GM23338 (cell line): Measurements from ENCODE around the gene MSMB.

Experiments used
- CREB1 ChIP-seq: fragments of 250-450 bp; sonication (Bioruptor Pico); IDR thresholded peaks from 2 replicates; pipeline ENCODE4 v1.5.0; 2020; ENCODE audit warnings: low read depth, mild to moderate bottlenecking, moderate library complexity
- TF ChIP-seq, protein P1 (sequence below), 2 experiments: fragments of 200-600 bp in 1 of 2; sonication (generic) in 1 of 2; conservative IDR thresholded peaks; 2 replicates each; pipeline versions ENCODE4 v1.5.1 to v1.6.1; 2016 to 2017; ENCODE audit warnings: antibody characterized with exemption in 2 of 2, low read depth in 2 of 2, mild to moderate bottlenecking in 2 of 2, moderate library complexity in 1 of 2
- TF ChIP-seq, protein P2 (sequence below): IDR thresholded peaks from one replicate; pipeline ENCODE4 v1.6.1; 2018; ENCODE audit warnings: antibody characterized with exemption; ENCODE audit not compliant: unreplicated experiment

DNA sequence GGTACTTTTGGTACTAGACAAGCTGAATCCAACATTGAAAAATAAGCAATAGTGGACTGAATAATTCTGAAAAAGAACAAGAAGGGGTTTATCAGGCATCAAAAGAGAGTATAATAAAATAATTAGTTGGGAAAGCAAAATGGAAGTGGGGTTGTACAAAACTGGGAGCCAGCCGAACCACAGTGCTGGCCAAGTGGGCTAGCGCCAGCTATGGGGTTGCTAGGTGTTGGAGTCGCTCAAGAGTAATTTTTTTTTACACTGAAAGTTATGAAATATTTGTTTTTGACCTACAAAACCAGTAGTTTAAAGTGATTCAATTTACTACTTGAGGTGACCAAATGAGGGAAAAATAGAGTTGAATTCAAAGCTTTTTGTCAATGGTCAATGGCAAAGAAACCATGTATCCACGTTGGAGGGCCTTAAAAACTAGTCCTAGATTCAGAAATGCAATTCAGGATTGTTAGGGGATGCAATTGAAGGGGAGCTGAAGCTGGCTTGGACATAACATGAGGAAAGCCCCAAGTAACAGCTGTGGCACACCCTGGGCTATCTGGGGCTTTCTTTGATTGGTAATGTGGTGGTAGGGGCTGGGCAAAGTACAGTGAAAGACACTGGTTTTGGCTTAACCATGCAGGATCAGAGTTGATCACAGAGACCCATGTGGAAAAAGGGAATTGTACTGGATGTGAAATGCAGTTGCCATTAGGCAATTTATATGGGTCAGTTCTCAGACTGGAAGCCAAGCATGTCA, 28.3 kb upstream of the MSMB start:
- TF ChIP-seq, protein P1, sequence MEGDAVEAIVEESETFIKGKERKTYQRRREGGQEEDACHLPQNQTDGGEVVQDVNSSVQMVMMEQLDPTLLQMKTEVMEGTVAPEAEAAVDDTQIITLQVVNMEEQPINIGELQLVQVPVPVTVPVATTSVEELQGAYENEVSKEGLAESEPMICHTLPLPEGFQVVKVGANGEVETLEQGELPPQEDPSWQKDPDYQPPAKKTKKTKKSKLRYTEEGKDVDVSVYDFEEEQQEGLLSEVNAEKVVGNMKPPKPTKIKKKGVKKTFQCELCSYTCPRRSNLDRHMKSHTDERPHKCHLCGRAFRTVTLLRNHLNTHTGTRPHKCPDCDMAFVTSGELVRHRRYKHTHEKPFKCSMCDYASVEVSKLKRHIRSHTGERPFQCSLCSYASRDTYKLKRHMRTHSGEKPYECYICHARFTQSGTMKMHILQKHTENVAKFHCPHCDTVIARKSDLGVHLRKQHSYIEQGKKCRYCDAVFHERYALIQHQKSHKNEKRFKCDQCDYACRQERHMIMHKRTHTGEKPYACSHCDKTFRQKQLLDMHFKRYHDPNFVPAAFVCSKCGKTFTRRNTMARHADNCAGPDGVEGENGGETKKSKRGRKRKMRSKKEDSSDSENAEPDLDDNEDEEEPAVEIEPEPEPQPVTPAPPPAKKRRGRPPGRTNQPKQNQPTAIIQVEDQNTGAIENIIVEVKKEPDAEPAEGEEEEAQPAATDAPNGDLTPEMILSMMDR (conservative IDR thresholded peaks at IDR 0.05; ENCODE audit: low read depth in 2 of 2): no peak
- TF ChIP-seq CREB1 (CRISPR knock-in tag): no peak
- TF ChIP-seq, protein P2, sequence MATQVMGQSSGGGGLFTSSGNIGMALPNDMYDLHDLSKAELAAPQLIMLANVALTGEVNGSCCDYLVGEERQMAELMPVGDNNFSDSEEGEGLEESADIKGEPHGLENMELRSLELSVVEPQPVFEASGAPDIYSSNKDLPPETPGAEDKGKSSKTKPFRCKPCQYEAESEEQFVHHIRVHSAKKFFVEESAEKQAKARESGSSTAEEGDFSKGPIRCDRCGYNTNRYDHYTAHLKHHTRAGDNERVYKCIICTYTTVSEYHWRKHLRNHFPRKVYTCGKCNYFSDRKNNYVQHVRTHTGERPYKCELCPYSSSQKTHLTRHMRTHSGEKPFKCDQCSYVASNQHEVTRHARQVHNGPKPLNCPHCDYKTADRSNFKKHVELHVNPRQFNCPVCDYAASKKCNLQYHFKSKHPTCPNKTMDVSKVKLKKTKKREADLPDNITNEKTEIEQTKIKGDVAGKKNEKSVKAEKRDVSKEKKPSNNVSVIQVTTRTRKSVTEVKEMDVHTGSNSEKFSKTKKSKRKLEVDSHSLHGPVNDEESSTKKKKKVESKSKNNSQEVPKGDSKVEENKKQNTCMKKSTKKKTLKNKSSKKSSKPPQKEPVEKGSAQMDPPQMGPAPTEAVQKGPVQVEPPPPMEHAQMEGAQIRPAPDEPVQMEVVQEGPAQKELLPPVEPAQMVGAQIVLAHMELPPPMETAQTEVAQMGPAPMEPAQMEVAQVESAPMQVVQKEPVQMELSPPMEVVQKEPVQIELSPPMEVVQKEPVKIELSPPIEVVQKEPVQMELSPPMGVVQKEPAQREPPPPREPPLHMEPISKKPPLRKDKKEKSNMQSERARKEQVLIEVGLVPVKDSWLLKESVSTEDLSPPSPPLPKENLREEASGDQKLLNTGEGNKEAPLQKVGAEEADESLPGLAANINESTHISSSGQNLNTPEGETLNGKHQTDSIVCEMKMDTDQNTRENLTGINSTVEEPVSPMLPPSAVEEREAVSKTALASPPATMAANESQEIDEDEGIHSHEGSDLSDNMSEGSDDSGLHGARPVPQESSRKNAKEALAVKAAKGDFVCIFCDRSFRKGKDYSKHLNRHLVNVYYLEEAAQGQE: no peak
